ENCODE measurements around the gene SNAP25. TPM values are rescaled to one million over a fixed set of nuclear protein-coding genes. Genes with fewer than 3 reads are reported as not detected.
A peak's percentile ranks its signal among the peaks of the same experiment; 100 is the strongest.

SNAP25 gene
- total RNA-seq, 1 experiment from 2014 or later, result not detected

GRCh38 chr20:10316582-10316981 lies 98.0 kb downstream of the SNAP25 start:
- no peak overlapping the region for H3K4me3 ChIP-seq
- H3K27me3 ChIP-seq, result no peaks in the 10 kb centered on the region
- H3K4me1 ChIP-seq, result peaks cover 8% of the 10 kb centered on the region; the same call in 1 of the 2 replicates
- peak; percentile 24 to 62 for DNase-seq
- H3K36me3 ChIP-seq, result no peaks in the 10 kb centered on the region
- H3K9me3 ChIP-seq (replicated peaks), result no peaks in the 10 kb centered on the region; the same call in 1 of the 2 replicates
- H3K27ac ChIP-seq, result no peak overlapping the region

GRCh38 chr20:10318291-10319024 lies 99.8 kb downstream of the SNAP25 start:
- peaks cover 8% of the 10 kb centered on the region; the same call in 1 of the 2 replicates for H3K4me1 ChIP-seq
- H3K27me3 ChIP-seq, result no peaks in the 10 kb centered on the region
- no peak overlapping the region for H3K4me3 ChIP-seq
- H3K27ac ChIP-seq, result no peak overlapping the region
- DNase-seq, result no peak
- H3K9me3 ChIP-seq (replicated peaks), result no peaks in the 10 kb centered on the region; the same call in 1 of the 2 replicates
- no peaks in the 10 kb centered on the region for H3K36me3 ChIP-seq

GRCh38 chr20:10319855-10320254 lies 101.2 kb downstream of the SNAP25 start:
- Histone ChIP-seq H3K4me3 (no peak overlapping the region), H3K36me3 (no peaks in the 10 kb centered on the region), H3K4me1 (peaks cover 3% of the 10 kb centered on the region; the same call in 1 of the 2 replicates), H3K27ac (no peak overlapping the region), H3K27me3 (no peaks in the 10 kb centered on the region), H3K9me3 (replicated peaks) (no peaks in the 10 kb centered on the region; the same call in 1 of the 2 replicates)
- DNase-seq, result no peak

DNA sequence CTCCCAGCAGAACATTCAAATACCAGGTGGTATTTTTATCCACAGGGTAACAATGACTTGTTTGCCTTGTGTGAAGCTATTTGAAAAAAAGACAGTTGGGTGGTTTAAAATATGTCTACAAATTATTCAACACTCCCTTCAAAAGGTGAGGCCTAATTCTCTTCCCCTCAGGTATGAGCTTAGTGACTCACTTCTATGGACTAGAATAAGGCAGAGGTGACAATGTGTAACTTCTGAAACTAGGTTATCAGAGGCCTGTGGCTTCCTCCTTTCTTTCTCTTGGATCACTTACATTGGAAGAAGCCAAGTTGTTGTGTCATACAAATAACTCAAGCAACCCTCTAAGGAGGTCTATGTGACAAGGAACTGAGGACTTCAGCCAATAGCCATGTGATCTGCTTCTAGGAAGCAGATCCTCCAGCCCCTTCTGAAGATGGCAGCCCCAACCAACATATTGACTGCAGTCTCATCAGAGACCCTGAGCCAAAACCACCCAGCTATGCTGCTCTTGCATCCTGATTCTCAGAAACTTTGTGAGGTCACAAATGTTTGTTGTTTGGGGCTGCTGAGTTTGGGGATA lies 102.6 kb downstream of the SNAP25 start:
- Histone ChIP-seq H3K9me3 (replicated peaks) (no peaks in the 10 kb centered on the region; the same call in 1 of the 2 replicates), H3K27me3 (no peaks in the 10 kb centered on the region), H3K4me1 (no peaks in the 10 kb centered on the region), H3K27ac (no peak overlapping the region), H3K36me3 (no peaks in the 10 kb centered on the region), H3K4me3 (no peak overlapping the region)
- no peak for DNase-seq

DNA sequence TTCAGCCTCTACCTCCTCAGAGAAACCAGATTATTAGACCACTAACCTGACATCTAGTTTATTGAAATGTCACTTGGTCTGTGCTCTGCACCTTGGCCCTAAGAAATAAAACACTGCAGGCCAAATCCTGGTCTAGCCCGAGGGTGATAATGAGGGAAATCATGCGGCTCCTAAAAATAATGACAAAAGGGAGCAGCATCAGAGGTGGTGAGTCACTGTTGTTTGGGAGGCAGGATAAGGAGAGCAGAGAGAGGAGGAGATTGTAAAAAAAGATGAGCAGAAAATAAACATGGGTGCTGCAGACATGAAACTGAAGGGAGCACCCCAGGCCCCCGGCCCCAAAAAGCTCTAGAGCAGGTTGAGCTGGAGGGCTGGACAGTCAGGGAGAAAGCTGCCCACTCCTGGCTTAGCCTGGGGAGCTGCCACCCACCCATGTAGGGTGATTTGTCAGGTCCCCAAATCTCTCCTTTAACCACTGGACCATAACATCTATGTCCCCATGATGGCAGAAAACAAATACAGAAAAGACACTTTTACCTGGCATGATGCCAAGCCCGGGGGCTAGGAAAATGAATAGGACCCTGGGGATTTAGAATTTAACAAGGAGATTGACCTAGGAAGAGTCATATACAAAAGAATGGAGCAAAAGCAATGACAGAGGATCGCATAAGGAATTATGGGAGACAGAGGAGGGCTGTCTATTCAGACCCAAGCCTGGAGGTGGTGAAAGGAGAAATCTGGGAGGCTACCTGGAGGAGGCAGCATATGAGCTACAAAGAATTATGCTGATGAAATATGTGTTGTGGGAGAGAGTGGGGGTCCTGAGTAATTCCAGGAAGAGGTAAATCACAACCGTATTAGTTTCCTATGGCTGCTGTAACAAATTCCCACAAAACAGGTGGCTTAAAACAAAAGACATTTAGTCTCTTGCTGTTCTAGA lies 103.7 kb downstream of the SNAP25 start:
- Histone ChIP-seq H3K4me1 (no peaks in the 10 kb centered on the region), H3K27me3 (no peaks in the 10 kb centered on the region), H3K4me3 (no peak overlapping the region), H3K9me3 (replicated peaks) (no peaks in the 10 kb centered on the region), H3K27ac (no peak overlapping the region), H3K36me3 (no peaks in the 10 kb centered on the region)
- no peak for DNase-seq

DNA sequence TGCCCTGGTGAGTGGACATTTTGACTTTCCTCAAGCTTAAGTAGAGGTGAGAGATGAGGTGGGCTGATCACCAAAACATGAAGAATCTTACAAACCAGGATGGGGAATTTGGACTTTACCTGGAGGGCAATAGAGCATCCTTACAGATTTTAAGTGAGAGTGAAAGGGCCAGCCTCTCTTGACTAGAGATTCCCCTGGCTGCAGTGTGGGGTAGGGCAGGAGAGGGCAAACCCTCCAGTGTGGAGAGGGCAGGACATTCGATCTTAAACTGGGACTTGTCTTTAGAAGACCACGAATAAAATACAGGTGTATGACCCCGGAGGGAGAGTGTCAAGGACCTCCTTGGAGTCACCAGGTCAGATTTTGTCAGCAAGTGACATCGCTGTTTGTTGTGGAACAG lies 105.1 kb downstream of the SNAP25 start:
- no peaks in the 10 kb centered on the region for H3K36me3 ChIP-seq
- H3K4me3 ChIP-seq, result no peak overlapping the region
- no peaks in the 10 kb centered on the region for H3K9me3 ChIP-seq (replicated peaks)
- no peak overlapping the region for H3K27ac ChIP-seq
- no peaks in the 10 kb centered on the region for H3K4me1 ChIP-seq
- H3K27me3 ChIP-seq, result no peaks in the 10 kb centered on the region; the same call in 1 of the 2 replicates
- no peak for DNase-seq

DNA sequence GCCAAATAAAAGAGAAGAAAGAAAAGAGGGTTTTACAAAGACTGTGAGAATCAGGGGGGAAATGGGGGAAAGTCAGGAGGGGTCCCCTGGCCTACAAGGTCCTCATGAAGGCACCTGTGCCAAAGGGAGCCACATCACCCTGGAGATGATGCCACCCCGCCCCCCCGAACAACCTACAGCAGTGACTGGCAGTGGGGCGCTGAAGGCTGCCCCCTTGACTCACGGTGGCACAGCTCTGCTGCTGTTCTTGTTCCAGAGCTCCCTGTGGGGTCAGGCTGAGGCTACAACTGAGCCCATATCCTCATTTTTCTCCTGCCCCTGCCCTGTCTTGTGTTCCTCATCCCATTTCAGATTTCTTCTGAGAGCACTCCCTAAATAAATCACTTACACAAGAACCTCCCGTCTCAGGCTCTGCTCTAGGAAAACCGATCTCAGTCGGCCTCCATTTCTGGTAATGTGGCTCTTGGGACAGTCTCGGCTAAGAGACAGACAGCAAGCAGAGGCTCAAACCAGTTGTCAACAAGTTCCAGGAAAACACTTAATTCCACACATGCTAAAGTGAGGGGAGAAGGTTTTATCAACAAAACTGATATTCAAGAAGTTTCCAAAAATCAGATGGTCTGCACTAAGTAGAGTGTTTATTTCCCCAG lies 105.7 kb downstream of the SNAP25 start:
- H3K9me3 ChIP-seq (replicated peaks), result no peaks in the 10 kb centered on the region
- H3K4me3 ChIP-seq, result no peak overlapping the region
- no peaks in the 10 kb centered on the region for H3K36me3 ChIP-seq
- H3K27me3 ChIP-seq, result no peaks in the 10 kb centered on the region; the same call in 1 of the 2 replicates
- no peaks in the 10 kb centered on the region for H3K4me1 ChIP-seq
- DNase-seq, result no peak
- H3K27ac ChIP-seq, result no peak overlapping the region

- DNase-seq, result no peak
- no peak overlapping the region for H3K4me3 ChIP-seq
- H3K27ac ChIP-seq, result no peak overlapping the region
- H3K27me3 ChIP-seq, result no peaks in the 10 kb centered on the region; the same call in 1 of the 2 replicates
- H3K4me1 ChIP-seq, result peaks cover 10% of the 10 kb centered on the region
- H3K9me3 ChIP-seq (replicated peaks), result no peaks in the 10 kb centered on the region
- H3K36me3 ChIP-seq, result no peaks in the 10 kb centered on the region
Observed at GRCh38 chr20:10328897-10329255, 110.2 kb downstream of the SNAP25 start.

DNA sequence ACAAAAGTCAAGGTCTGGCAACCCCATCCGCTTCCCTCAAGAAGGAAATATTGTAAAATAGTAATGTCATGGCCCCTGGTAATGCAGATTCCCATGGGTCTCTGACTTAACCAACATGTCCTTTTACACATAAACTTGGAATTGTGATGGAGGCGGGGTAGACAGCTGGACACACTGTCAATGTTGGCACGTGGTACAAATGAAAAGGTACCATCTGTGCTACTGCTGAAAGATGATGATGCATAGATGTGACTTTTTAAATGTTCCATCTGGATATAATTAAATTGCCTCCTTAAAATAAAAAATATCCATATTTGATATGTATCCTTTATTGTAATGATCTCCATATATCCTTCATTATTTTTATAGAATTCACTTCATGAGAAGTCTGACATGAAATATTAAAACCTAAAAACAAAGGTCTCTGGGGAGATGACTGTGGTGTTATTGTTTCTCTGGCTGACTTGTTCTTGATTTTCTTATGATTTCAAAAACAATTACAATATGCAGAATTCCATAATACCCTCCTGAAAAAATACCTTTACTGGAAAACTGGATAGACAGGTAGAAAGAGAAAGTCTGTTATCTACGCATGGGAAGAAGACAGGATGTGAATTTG lies 110.9 kb downstream of the SNAP25 start:
- H3K9me3 ChIP-seq (replicated peaks), result no peaks in the 10 kb centered on the region
- no peak overlapping the region for H3K4me3 ChIP-seq
- peaks cover 10% of the 10 kb centered on the region for H3K4me1 ChIP-seq
- no peaks in the 10 kb centered on the region; the same call in 1 of the 2 replicates for H3K27me3 ChIP-seq
- H3K27ac ChIP-seq, result no peak overlapping the region
- no peak for DNase-seq
- H3K36me3 ChIP-seq, result no peaks in the 10 kb centered on the region

- H3K4me1 ChIP-seq, result peaks cover 10% of the 10 kb centered on the region
- no peak overlapping the region for H3K27ac ChIP-seq
- no peak overlapping the region for H3K4me3 ChIP-seq
- no peak for DNase-seq
- H3K27me3 ChIP-seq, result no peaks in the 10 kb centered on the region; the same call in 1 of the 2 replicates
- no peaks in the 10 kb centered on the region for H3K36me3 ChIP-seq
- H3K9me3 ChIP-seq (replicated peaks), result no peaks in the 10 kb centered on the region
Observed at GRCh38 chr20:10330071-10330470, 111.4 kb downstream of the SNAP25 start.

GRCh38 chr20:10332656-10333415 lies 114.2 kb downstream of the SNAP25 start:
- Histone ChIP-seq H3K27me3 (no peaks in the 10 kb centered on the region; the same call in 1 of the 2 replicates), H3K4me1 (peaks cover 10% of the 10 kb centered on the region), H3K27ac (no peak overlapping the region), H3K36me3 (no peaks in the 10 kb centered on the region), H3K9me3 (replicated peaks) (no peaks in the 10 kb centered on the region), H3K4me3 (no peak overlapping the region)
- peak; percentile 13 to 66 for DNase-seq

GRCh38 chr20:10336959-10337729 lies 118.5 kb downstream of the SNAP25 start:
- H3K4me1 ChIP-seq, result peaks cover 10% of the 10 kb centered on the region
- no peaks in the 10 kb centered on the region for H3K9me3 ChIP-seq (replicated peaks)
- no peaks in the 10 kb centered on the region for H3K27me3 ChIP-seq
- no peak overlapping the region for H3K27ac ChIP-seq
- no peak for DNase-seq
- H3K36me3 ChIP-seq, result no peaks in the 10 kb centered on the region
- H3K4me3 ChIP-seq, result no peak overlapping the region

Data from SJCRH30 (cell line).